Stimulated activated naive B cell treated with anti-CD40 and anti-IgM and Interleukin-4, amounts not matched to agents 10 μg/mL and 1 μg/mL and 100 μg/mL, for 72 hours (primary cell): ENCODE measurements around the gene CMTM1.
A peak's percentile ranks its signal among the peaks of the same experiment; 100 is the strongest.
"Not testable (repeated sequence)": the region's sequence is repeated elsewhere in the genome, so short reads cannot be mapped to it uniquely, and the experiment has no call there.

Source experiments
- ATAC-seq, 2 donors: fragments of 150-1000 bp; cut with Tn5 transposase; replicated peaks; 2 replicates each; pipeline ENCODE4 v1.10.0; 2021; ENCODE audit warnings: moderate library complexity in 1 of 2
- DNase-seq: peaks from one replicate; pipeline ENCODE4 v3.0.0; 2021
- H3K27ac Mint-ChIP-seq: one replicate; pipeline ENCODE4 v1.8.0; 2022; ENCODE audit warnings: mild to moderate bottlenecking, mixed read lengths
- H3K27me3 Mint-ChIP-seq, 2 donors: one replicate each; pipeline ENCODE4 v1.8.0; 2022; ENCODE audit warnings: mixed read lengths in 2 of 2
- H3K36me3 Mint-ChIP-seq, 2 donors: one replicate each; pipeline ENCODE4 v1.8.0; 2022; ENCODE audit warnings: mixed read lengths in 2 of 2, mild to moderate bottlenecking in 1 of 2
- H3K4me1 Mint-ChIP-seq, 2 donors: one replicate each; pipeline ENCODE4 v1.8.0; 2022; ENCODE audit warnings: mixed read lengths in 2 of 2, mild to moderate bottlenecking in 1 of 2
- H3K4me3 Mint-ChIP-seq, 2 donors: one replicate each; pipeline ENCODE4 v1.8.0; 2022; ENCODE audit warnings: mild to moderate bottlenecking in 2 of 2, mixed read lengths in 2 of 2, moderate library complexity in 1 of 2
- H3K9me3 Mint-ChIP-seq, 2 donors: one replicate each; pipeline ENCODE4 v1.8.0; 2022; ENCODE audit warnings: mixed read lengths in 2 of 2, mild to moderate bottlenecking in 1 of 2

CMTM1 gene

DNA sequence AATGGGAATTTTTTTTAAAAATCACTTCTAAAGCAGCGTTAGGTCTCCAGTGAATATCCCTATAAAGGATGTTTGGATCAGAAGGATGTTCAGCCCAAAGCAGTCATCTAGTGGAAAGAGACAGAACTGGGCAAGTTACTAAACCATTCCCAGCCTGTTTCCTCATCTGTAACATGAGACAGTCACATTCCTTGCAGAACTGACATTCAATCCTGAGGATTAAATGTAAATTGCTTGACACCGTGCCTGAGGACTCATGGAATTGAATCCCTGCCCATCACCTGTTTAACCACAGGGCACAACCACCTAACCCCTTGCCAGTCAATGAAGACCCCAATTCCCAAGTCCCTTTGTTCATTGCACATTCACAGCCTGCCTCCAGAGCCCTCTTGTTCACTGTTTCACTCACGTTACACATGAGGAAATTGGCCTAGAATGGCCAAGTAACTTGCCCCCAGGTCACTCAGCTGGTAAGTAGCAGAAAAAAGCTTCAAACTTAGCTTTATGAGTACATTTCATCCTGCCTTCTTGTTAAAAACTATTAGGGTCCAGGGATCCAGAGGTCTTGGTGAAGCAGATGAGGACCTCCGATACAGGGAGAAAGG is 14.5 kb downstream of the CMTM1 start:
- no peak overlapping the region for H3K4me3 Mint-ChIP-seq
- no peak overlapping the region for H3K27ac Mint-ChIP-seq
- DNase-seq, result no peak
- H3K4me1 Mint-ChIP-seq, result peaks cover 21% of the 10 kb centered on the region in 2 donors
- peaks cover 59 to 62% of the 10 kb centered on the region in 2 donors for H3K27me3 Mint-ChIP-seq
- ATAC-seq, result no peak
- H3K36me3 Mint-ChIP-seq, result no peaks in the 10 kb centered on the region
- H3K9me3 Mint-ChIP-seq, result peaks cover 0 to 1% of the 10 kb centered on the region in 2 donors

DNA sequence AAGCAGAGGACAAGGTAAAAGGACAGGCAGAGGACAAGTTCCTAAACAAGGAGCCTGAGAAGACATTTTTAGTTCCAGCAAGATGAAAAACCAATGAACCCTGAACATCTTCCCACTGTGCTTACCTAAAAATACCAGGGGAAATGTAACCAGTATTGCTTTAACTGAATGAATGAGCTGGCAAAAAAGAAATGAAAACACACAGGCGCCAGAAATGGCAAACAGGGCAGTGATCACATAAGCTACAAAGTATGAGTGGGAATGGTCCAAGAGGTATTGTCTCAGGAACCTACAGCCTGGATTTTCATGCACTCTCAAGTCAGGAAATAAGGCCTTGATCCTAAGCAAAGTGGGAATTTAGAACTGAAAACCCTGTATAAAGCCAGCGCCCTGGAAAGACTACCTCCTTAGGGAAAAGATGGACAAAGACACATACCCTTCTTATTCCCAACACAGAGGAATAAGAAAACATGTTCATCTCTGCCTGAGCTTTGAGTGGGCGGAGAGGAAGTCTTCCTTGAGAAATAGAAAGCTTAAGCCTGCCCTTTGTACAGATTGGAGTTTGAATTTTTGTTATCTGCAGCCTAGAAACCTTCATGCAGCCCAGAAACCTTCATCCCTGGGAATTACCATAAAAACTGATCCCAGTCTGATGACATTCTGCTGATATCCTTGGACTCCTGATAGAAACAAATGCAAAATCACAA is 15.2 kb downstream of the CMTM1 start:
- no peak overlapping the region for H3K27ac Mint-ChIP-seq
- H3K9me3 Mint-ChIP-seq, result peaks cover 0 to 1% of the 10 kb centered on the region in 2 donors
- ATAC-seq, result peak in 1 of 2 donors; percentile 16
- H3K4me1 Mint-ChIP-seq, result peaks cover 26 to 28% of the 10 kb centered on the region in 2 donors
- H3K4me3 Mint-ChIP-seq, result no peak overlapping the region
- DNase-seq, result no peak
- peaks cover 60 to 62% of the 10 kb centered on the region in 2 donors for H3K27me3 Mint-ChIP-seq
- H3K36me3 Mint-ChIP-seq, result no peaks in the 10 kb centered on the region

DNA sequence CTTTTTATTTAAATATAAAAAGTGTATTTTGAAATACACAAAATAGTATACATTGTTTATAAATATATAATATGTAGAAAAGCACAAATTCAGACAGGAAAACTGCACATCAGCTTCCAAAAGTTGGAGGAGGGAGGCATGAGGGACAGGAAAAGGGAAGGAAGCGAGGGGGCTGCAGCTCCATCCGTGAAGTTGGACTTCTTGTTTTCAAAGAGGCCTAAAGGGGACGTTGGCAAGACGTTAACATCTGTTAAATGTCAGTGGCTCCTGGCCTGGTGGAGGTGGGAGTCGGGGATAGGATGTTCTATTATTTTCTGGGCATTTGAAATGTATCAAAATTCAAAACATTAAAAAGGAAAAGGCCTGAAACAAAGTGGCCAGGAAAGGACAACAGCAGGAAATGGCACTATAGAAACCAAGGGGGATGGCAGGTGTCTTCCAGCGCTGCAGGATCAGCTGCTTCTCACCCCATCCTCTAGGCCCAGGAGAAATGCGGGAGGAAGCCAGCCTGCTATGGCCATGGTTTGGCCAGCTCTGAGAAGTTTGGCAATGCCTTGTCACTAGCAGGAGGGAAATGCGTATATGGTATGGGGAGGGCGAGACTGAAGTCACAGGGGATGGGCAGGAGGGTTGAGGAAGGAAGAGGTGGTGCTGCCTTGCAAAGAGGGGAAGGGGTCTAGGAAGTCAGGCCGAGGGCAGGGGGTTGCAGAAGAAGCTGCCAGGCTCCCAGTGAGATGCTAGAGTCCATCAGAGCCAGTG is 19.4 kb downstream of the CMTM1 start:
- Mint-ChIP-seq H3K36me3 (no peaks in the 10 kb centered on the region), H3K4me3 (peak overlapping the region in 1 of 2 donors; percentile 3), H3K27ac (peak overlapping the region; percentile 47), H3K27me3 (peaks cover 26 to 37% of the 10 kb centered on the region in 2 donors), H3K9me3 (peaks cover 0 to 1% of the 10 kb centered on the region in 2 donors), H3K4me1 (peaks cover 33 to 50% of the 10 kb centered on the region in 2 donors)
- no peak for DNase-seq
- no peak for ATAC-seq

- Mint-ChIP-seq H3K9me3 (no peaks in the 10 kb centered on the region), H3K36me3 (no peaks in the 10 kb centered on the region), H3K4me3 (peak overlapping the region in 1 of 2 donors; percentile 76), H3K4me1 (peaks cover 26 to 52% of the 10 kb centered on the region in 2 donors), H3K27me3 (peaks cover 17 to 38% of the 10 kb centered on the region in 2 donors), H3K27ac (no peak overlapping the region)
- DNase-seq (no peak), ATAC-seq (no peak)
These were observed 21.8 kb downstream of the CMTM1 start for GRCh38 chr16:66587881-66588600.

- H3K27me3 Mint-ChIP-seq, result peaks cover 17 to 38% of the 10 kb centered on the region in 2 donors
- H3K36me3 Mint-ChIP-seq, result no peaks in the 10 kb centered on the region
- H3K9me3 Mint-ChIP-seq, result peaks cover 0 to 2% of the 10 kb centered on the region in 2 donors
- DNase-seq (no peak), ATAC-seq (peak; percentile 90 to 94)
- H3K4me1 Mint-ChIP-seq, result peaks cover 26 to 53% of the 10 kb centered on the region in 2 donors
- peak overlapping the region; percentile 49 to 50 for H3K4me3 Mint-ChIP-seq
- no peak overlapping the region for H3K27ac Mint-ChIP-seq
These were observed 22.9 kb downstream of the CMTM1 start for GRCh38 chr16:66588981-66589713.

- no peaks in the 10 kb centered on the region for H3K36me3 Mint-ChIP-seq
- H3K4me3 Mint-ChIP-seq, result peak overlapping the region; percentile 72 to 82
- H3K4me1 Mint-ChIP-seq, result peaks cover 34 to 63% of the 10 kb centered on the region in 2 donors
- H3K9me3 Mint-ChIP-seq, result peaks cover 0 to 2% of the 10 kb centered on the region in 2 donors
- ATAC-seq (no peak), DNase-seq (no peak)
- peak overlapping the region; percentile 0 for H3K27ac Mint-ChIP-seq
- H3K27me3 Mint-ChIP-seq, result peaks cover 12 to 36% of the 10 kb centered on the region in 2 donors
These were observed 24.1 kb downstream of the CMTM1 start for GRCh38 chr16:66590322-66590721.

- Mint-ChIP-seq H3K9me3 (peaks cover 0 to 2% of the 10 kb centered on the region in 2 donors), H3K4me1 (peaks cover 27 to 56% of the 10 kb centered on the region in 2 donors), H3K27me3 (peaks cover 5 to 30% of the 10 kb centered on the region in 2 donors), H3K36me3 (no peaks in the 10 kb centered on the region), H3K27ac (no peak overlapping the region), H3K4me3 (no peak overlapping the region)
- no peak for ATAC-seq
- DNase-seq, result no peak
These were observed 24.8 kb downstream of the CMTM1 start for GRCh38 chr16:66591018-66591417.

GRCh38 chr16:66592241-66592640 is 26.0 kb downstream of the CMTM1 start:
- Mint-ChIP-seq H3K4me1 (peaks cover 22 to 52% of the 10 kb centered on the region in 2 donors), H3K36me3 (no peaks in the 10 kb centered on the region), H3K9me3 (peaks cover 0 to 2% of the 10 kb centered on the region in 2 donors), H3K27me3 (peaks cover 6 to 24% of the 10 kb centered on the region in 2 donors), H3K4me3 (no peak overlapping the region), H3K27ac (no peak overlapping the region)
- ATAC-seq (no peak), DNase-seq (no peak)

DNA sequence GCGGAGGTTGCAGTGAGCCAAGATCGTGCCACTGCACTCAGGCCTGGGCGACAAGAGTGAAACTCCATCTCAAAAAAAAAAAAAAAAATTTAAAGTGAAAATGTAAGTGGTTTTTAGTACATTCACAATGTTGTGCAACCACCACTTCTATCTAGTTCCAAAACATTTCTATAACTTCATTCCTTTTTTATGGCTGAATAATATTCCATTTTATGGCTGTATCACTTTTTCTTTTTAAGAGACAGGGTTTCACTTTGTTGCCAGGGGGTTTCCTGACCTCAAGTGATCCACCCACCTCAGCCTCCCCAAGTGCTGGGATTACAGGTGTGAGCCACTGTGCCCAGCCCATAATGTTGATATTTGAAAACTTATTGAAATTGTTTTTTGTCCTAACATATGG is 26.6 kb downstream of the CMTM1 start:
- peaks cover 0 to 2% of the 10 kb centered on the region in 2 donors for H3K9me3 Mint-ChIP-seq
- H3K4me3 Mint-ChIP-seq, result no peak overlapping the region
- no peak overlapping the region for H3K27ac Mint-ChIP-seq
- H3K4me1 Mint-ChIP-seq, result peaks cover 20 to 51% of the 10 kb centered on the region in 2 donors
- DNase-seq (no peak), ATAC-seq (no peak)
- H3K27me3 Mint-ChIP-seq, result peaks cover 9 to 28% of the 10 kb centered on the region in 2 donors
- no peaks in the 10 kb centered on the region for H3K36me3 Mint-ChIP-seq

DNA sequence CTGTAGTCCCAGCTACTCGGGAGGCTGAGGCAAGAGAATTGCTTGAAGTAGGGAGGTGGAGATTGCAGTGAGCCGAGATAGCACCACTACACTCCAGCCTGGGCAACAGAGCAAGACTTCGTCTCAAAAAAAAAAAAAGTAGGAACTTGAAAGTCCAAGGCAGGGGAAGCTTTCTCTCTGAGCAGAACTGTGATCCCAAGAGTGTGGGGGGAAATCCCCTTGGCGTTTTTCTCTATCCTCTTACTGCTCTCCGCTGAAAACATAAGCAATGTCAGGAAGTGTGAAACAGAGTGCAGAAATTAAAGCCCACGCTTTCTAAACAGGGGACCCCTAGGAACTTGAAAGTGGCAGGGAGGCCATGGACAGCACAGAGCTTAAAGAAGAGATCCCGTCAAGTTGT is 28.5 kb downstream of the CMTM1 start:
- H3K4me3 Mint-ChIP-seq, result peak overlapping the region in 1 of 2 donors; percentile 19
- ATAC-seq (peak; percentile 75 to 87), DNase-seq (peak; percentile 38)
- peaks cover 16 to 30% of the 10 kb centered on the region in 2 donors for H3K27me3 Mint-ChIP-seq
- peaks cover 14 to 32% of the 10 kb centered on the region in 2 donors for H3K4me1 Mint-ChIP-seq
- no peak overlapping the region for H3K27ac Mint-ChIP-seq
- H3K9me3 Mint-ChIP-seq, result peaks cover 0 to 2% of the 10 kb centered on the region in 2 donors
- H3K36me3 Mint-ChIP-seq, result no peaks in the 10 kb centered on the region

- H3K36me3 Mint-ChIP-seq, result peaks cover 10 to 11% of the 10 kb centered on the region in 2 donors
- not testable (repeated sequence) for H3K27ac Mint-ChIP-seq, ATAC-seq
These were observed 30.3 kb downstream of the CMTM1 start for GRCh38 chr16:66596559-66596958.

DNA sequence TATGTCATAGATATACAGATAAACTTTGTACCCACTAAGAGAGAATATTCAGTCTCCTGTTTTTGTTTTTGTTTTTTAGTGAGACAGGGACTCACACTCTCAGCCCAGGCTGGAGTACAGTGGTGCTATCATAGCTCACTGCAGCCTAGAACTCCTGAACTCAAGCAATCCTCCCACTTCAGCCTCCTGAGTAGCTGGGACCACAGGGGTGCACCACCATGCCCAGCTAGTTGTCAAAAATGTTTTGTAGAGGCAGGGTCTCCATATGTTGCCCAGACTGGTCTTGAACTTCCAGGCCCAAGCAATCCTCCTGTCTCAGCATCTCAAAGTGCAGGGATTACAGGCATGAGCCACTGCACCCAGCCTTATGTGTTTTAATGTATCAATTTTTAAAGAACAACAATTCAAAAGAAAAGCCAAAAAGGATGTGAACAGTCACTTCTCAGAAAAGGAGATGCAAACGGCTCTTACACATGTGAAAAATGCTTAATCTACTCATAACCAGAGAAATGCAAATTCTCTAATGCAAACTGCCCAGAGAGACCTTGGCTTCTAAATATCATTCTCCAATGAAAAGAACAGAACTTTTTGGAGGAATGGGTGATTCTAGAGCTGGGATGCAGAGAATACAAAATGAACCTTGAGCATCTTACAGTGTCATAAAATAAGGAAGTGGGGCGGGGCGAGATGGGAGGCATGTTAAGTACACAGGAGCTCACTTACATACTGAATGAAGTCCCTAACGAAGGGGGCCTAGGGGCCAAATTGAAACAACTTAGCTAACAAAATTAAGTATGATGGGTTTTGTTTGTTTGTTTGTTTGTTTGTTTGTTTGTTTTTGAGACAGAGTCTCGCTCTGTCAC is 31.0 kb downstream of the CMTM1 start:
- Mint-ChIP-seq H3K4me3 (peak overlapping the region in 1 of 2 donors; percentile 30), H3K27me3 (peaks cover 23 to 38% of the 10 kb centered on the region in 2 donors), H3K4me1 (peaks cover 10 to 24% of the 10 kb centered on the region in 2 donors), H3K27ac (no peak overlapping the region), H3K9me3 (peaks cover 7 to 14% of the 10 kb centered on the region in 2 donors), H3K36me3 (peaks cover 11 to 13% of the 10 kb centered on the region in 2 donors)
- no peak for DNase-seq
- ATAC-seq, result peak; percentile 37 to 76

More at GRCh38 chr16:66596559-66596958, 30.3 kb downstream of the CMTM1 start:
- Mint-ChIP-seq H3K27me3 (peaks cover 27 to 44% of the 10 kb centered on the region in 2 donors), H3K4me1 (peaks cover 10 to 23% of the 10 kb centered on the region in 2 donors), H3K9me3 (peaks cover 7 to 11% of the 10 kb centered on the region in 2 donors)
- not testable (repeated sequence) for H3K4me3 Mint-ChIP-seq, DNase-seq
